DND-41 (cell line): ENCODE results near the gene VN1R5.
"Not testable (repeated sequence)": the region's sequence is repeated elsewhere in the genome, so short reads cannot be mapped to it uniquely, and the experiment has no call there.

Experiments
- ATAC-seq: fragments of 200-7000 bp; cut with Tn5 transposase; 3 replicates; pipeline ENCODE4 v1.9.1; 2021; ENCODE audit warnings: low read depth; ENCODE audit not compliant: insufficient read depth
- DNase-seq: peaks from one replicate; pipeline ENCODE4 v3.0.0-alpha.2; 2020
- H2AFZ ChIP-seq: 2 replicates; pipeline ENCODE4 v1.6.0; 2012; ENCODE audit warnings: low read depth, low read length
- H3K27ac ChIP-seq: 2 replicates; pipeline ENCODE4 v1.5.1; 2012; ENCODE audit warnings: low read length, inconsistent platforms
- H3K27me3 ChIP-seq: fragments of 200-600 bp; sonication (generic); 2 replicates; pipeline ENCODE4 v1.6.0; 2012; ENCODE audit warnings: low read length, mild to moderate bottlenecking, inconsistent platforms; ENCODE audit not compliant: insufficient read depth, poor library complexity
- H3K36me3 ChIP-seq: 2 replicates; pipeline ENCODE4 v1.5.1; 2012; ENCODE audit warnings: low read length, inconsistent platforms; ENCODE audit not compliant: insufficient read depth
- H3K4me1 ChIP-seq: 2 replicates; pipeline ENCODE4 v1.5.1; 2012; ENCODE audit warnings: mild to moderate bottlenecking, low read length; ENCODE audit not compliant: insufficient read depth
- H3K4me2 ChIP-seq: 2 replicates; pipeline ENCODE4 v1.6.0; 2012; ENCODE audit warnings: mild to moderate bottlenecking, moderate library complexity, low read length, inconsistent platforms; ENCODE audit not compliant: insufficient read depth
- H3K4me3 ChIP-seq, 2 experiments: fragments of 200-600 bp in 1 of 2; shearing (Covaris generic) in 1 of 2; 2 replicates each; pipeline ENCODE4 v1.5.1; 2012 to 2016; ENCODE audit warnings: inconsistent platforms in 2 of 2, low read length in 2 of 2, mild to moderate bottlenecking in 2 of 2, low read depth in 1 of 2, moderate library complexity in 1 of 2
- H3K79me2 ChIP-seq: 2 replicates; pipeline ENCODE4 v1.6.0; 2012; ENCODE audit warnings: low read length, inconsistent platforms; ENCODE audit not compliant: insufficient read depth
- H3K9ac ChIP-seq: 2 replicates; pipeline ENCODE4 v1.6.0; 2012; ENCODE audit warnings: low read depth, mild to moderate bottlenecking, inconsistent platforms, low read length, moderate library complexity
- H3K9me3 ChIP-seq: 2 replicates; pipeline ENCODE4 v1.5.1; 2012; ENCODE audit warnings: low read length, moderate library complexity, mild to moderate bottlenecking, inconsistent platforms; ENCODE audit not compliant: insufficient read depth, severe bottlenecking
- H4K20me1 ChIP-seq: 2 replicates; pipeline ENCODE4 v1.6.0; 2012; ENCODE audit warnings: low read length; ENCODE audit not compliant: insufficient read depth
- EZH2 ChIP-seq: IDR thresholded peaks from 3 replicates; pipeline ENCODE4 v1.6.1; 2012; ENCODE audit warnings: borderline replicate concordance, low read depth, mild to moderate bottlenecking, moderate library complexity, low read length, inconsistent platforms; ENCODE audit not compliant: severe bottlenecking
- TF ChIP-seq, protein P1 (sequence below): IDR thresholded peaks from 2 replicates; pipeline ENCODE4 v1.5.1; 2012; ENCODE audit warnings: borderline replicate concordance, low read length, moderate library complexity, mild to moderate bottlenecking; ENCODE audit not compliant: poor library complexity, severe bottlenecking; ENCODE audit errors: extremely low read depth

The VN1R5 gene

DNA sequence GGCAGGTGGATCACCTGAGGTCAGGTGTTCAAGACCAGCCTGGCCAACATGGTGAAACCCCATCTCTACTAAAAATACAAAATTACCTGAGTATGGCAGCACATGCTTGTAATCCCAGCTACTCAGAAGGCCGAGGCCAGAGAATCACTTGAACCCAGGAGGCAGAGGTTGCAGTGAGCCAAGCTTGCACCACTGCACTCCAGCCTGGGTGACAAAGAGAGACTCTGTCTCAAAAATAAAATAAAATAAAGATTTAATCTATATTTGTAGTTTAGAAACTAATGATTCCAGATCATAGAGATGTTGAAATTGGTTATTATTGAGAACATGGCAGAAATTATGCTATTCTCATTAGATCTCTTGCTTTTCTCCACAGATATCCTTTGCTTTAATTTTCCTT lies at the start of gene VN1R5:
Gene VN1R5, plus strand, starts transcription at position 301 of the 400 bp plus-strand sequence.
- DNase-seq, H3K36me3 ChIP-seq, H3K9ac ChIP-seq: not testable (repeated sequence)

DNA sequence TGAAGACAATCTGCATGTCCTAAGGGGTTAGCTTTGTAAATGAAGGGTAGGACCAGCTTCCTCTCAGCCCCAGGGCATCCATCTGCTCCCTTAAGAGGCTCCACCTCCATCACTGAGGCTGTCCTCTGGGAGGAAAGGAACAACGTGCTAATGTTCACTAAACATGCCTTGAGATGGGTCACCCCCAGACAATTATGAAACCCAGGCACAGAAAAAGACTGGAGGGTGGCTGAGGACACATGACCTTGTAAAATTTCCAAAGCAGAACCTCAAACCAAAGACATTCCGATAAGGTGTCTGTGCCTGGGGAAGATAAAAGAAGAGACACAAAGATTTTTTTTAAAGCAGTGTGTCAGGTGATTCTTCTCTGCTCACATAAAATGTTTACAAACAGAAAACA lies 46.5 kb upstream of the VN1R5 start:
- TF ChIP-seq, protein P1, sequence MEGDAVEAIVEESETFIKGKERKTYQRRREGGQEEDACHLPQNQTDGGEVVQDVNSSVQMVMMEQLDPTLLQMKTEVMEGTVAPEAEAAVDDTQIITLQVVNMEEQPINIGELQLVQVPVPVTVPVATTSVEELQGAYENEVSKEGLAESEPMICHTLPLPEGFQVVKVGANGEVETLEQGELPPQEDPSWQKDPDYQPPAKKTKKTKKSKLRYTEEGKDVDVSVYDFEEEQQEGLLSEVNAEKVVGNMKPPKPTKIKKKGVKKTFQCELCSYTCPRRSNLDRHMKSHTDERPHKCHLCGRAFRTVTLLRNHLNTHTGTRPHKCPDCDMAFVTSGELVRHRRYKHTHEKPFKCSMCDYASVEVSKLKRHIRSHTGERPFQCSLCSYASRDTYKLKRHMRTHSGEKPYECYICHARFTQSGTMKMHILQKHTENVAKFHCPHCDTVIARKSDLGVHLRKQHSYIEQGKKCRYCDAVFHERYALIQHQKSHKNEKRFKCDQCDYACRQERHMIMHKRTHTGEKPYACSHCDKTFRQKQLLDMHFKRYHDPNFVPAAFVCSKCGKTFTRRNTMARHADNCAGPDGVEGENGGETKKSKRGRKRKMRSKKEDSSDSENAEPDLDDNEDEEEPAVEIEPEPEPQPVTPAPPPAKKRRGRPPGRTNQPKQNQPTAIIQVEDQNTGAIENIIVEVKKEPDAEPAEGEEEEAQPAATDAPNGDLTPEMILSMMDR = no peak
- no peak for TF ChIP-seq EZH2
- DNase-seq = no peak

More for the DNA sequence above, at the start of gene VN1R5:
- H2AFZ ChIP-seq, H3K4me2 ChIP-seq, H3K27me3 ChIP-seq, H3K79me2 ChIP-seq, H3K27ac ChIP-seq, H3K4me3 ChIP-seq, ATAC-seq, H3K9me3 ChIP-seq, H4K20me1 ChIP-seq, H3K4me1 ChIP-seq: not testable (repeated sequence)

DNA sequence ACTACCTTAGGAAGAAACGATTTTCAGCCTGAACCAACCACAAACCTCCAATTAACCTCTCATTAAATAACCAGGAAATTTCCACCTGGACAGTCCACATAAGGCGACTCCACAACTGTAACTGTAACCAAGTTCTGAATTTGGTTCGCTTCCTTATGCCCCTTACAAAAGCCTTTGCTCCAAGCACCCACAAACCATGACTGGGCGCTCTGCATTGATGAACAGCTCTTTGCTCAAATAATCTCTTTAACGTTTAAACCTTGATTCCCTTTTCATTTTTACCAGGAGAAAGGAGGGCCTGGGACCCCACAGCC lies 45.9 kb upstream of the VN1R5 start:
- Histone ChIP-seq H4K20me1 (peaks cover 29% of the 10 kb centered on the region), H3K27me3 (no peaks in the 10 kb centered on the region), H3K9ac (peak overlapping the region; percentile 89), H3K4me3 (peak overlapping the region; percentile 57 to 95), H3K4me1 (peaks cover 33% of the 10 kb centered on the region), H2AFZ (peak overlapping the region; percentile 96), H3K4me2 (peak overlapping the region; percentile 71), H3K9me3 (no peaks in the 10 kb centered on the region), H3K36me3 (peaks cover 19% of the 10 kb centered on the region), H3K79me2 (peaks cover 55% of the 10 kb centered on the region), H3K27ac (peak overlapping the region; percentile 87)
- ATAC-seq (no peak), DNase-seq (no peak)
- TF ChIP-seq EZH2 = no peak
- TF ChIP-seq, protein P1 = no peak

More for the DNA sequence above, 46.5 kb upstream of the VN1R5 start:
- no peak overlapping the region for H2AFZ ChIP-seq
- H3K27me3 ChIP-seq = no peaks in the 10 kb centered on the region
- H3K9me3 ChIP-seq = no peaks in the 10 kb centered on the region
- peak overlapping the region; percentile 89 for H3K9ac ChIP-seq
- H3K36me3 ChIP-seq = peaks cover 21% of the 10 kb centered on the region
- ATAC-seq = no peak
- H3K79me2 ChIP-seq = peaks cover 59% of the 10 kb centered on the region
- peak overlapping the region; percentile 71 for H3K4me2 ChIP-seq
- peaks cover 31% of the 10 kb centered on the region for H4K20me1 ChIP-seq
- peak overlapping the region; percentile 87; the same call in 1 of the 2 replicates for H3K27ac ChIP-seq
- H3K4me1 ChIP-seq = peaks cover 33% of the 10 kb centered on the region
- peak overlapping the region; percentile 57 to 95; a peak in 3 of 4 replicates for H3K4me3 ChIP-seq

DNA sequence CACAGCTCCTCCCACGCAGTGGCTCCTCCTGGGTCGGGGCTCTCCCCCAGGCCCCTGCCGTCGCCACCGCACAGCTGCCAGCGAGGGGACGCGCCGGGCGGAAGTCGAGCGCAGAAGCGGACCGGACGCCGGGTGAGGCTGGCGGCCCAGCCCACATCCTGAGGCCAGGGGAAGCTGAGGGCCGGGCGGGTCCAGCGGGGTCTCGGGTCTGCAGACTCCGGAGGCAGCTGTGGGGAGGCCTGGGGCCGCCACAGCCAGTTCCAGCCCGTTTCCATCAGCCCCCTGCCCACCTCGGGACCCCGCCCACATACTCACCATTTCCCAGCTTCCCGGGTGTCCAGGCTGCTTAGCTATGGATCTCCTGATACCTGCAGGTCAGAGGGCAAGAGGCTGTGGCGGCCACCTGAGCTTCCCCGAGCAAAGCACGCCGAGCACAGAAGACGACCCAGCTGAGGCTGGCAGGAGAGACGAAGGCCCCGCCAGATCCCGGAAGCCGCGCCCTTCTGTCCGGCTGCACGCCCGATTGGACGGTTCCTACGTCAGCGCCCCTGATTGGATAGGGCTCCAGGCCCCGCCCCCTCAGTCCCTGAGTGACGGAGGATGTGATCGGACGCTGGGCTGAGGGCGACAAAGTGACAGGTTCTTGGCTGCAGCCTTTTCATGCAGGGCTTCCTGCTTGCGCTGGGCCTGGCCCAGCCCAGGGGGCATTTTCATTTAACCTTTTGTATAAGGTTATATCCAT lies 45.3 kb upstream of the VN1R5 start:
- H3K36me3 ChIP-seq = peaks cover 19% of the 10 kb centered on the region
- H3K79me2 ChIP-seq = peaks cover 51% of the 10 kb centered on the region
- DNase-seq (peak; percentile 96), ATAC-seq (peak; percentile 97)
- H3K9ac ChIP-seq = peak overlapping the region; percentile 89
- peaks cover 33% of the 10 kb centered on the region for H3K4me1 ChIP-seq
- H3K4me2 ChIP-seq = peak overlapping the region; percentile 71
- no peaks in the 10 kb centered on the region for H3K27me3 ChIP-seq
- TF ChIP-seq, protein P1 = no peak
- no peak for TF ChIP-seq EZH2
- H2AFZ ChIP-seq = peak overlapping the region; percentile 96
- H3K4me3 ChIP-seq = peak overlapping the region; percentile 57 to 95
- H4K20me1 ChIP-seq = peaks cover 28% of the 10 kb centered on the region
- H3K9me3 ChIP-seq = no peaks in the 10 kb centered on the region
- H3K27ac ChIP-seq = peak overlapping the region; percentile 87
